DOHH2 (cell line): ENCODE data around the gene ABHD1.

Source experiments
- H3F3A ChIP-seq: fragments of 200-600 bp; sonication (generic), shearing (Covaris generic); 2 replicates; pipeline ENCODE4 v1.6.0; 2016; ENCODE audit warnings: antibody characterized with exemption, mild to moderate bottlenecking; ENCODE audit not compliant: control insufficient read depth, insufficient read depth
- H3K27ac ChIP-seq: fragments of 200-600 bp; sonication (generic); 2 replicates; pipeline ENCODE4 v1.5.1; 2014; ENCODE audit warnings: low read depth, mild to moderate bottlenecking, low read length, moderate library complexity
- H3K27me3 ChIP-seq: fragments of 200-600 bp; sonication (generic); 2 replicates; pipeline ENCODE4 v1.6.1; 2014; ENCODE audit warnings: mild to moderate bottlenecking, low read length, mixed read lengths; ENCODE audit not compliant: control insufficient read depth
- H3K36me3 ChIP-seq: fragments of 200-600 bp; sonication (generic); 2 replicates; pipeline ENCODE4 v1.6.1; 2014; ENCODE audit warnings: mild to moderate bottlenecking, low read length, moderate library complexity, mixed read lengths; ENCODE audit not compliant: control insufficient read depth
- H3K4me1 ChIP-seq: fragments of 200-600 bp; sonication (generic); 2 replicates; pipeline ENCODE4 v1.6.1; 2014; ENCODE audit warnings: mild to moderate bottlenecking, low read length, mixed read lengths; ENCODE audit not compliant: control insufficient read depth
- H3K4me2 ChIP-seq: fragments of 200-600 bp; sonication (generic); 2 replicates; pipeline ENCODE4 v1.6.0; 2014; ENCODE audit warnings: mild to moderate bottlenecking, low read length, moderate library complexity
- H3K4me3 ChIP-seq: fragments of 200-600 bp; sonication (generic); 2 replicates; pipeline ENCODE4 v1.5.1; 2014; ENCODE audit warnings: mild to moderate bottlenecking, low read length, mixed read lengths
- H3K79me2 ChIP-seq: fragments of 200-600 bp; sonication (generic); 2 replicates; pipeline ENCODE4 v1.6.1; 2014; ENCODE audit warnings: mild to moderate bottlenecking, low read length, mixed read lengths; ENCODE audit not compliant: control insufficient read depth
- H3K9me2 ChIP-seq: fragments of 200-600 bp; sonication (generic); replicated peaks from 2 replicates; pipeline ENCODE4 v1.6.1; 2014; ENCODE audit warnings: mild to moderate bottlenecking, low read length, mixed read lengths; ENCODE audit not compliant: control insufficient read depth
- H3K9me3 ChIP-seq: fragments of 200-600 bp; sonication (generic); 2 replicates; pipeline ENCODE4 v1.6.1; 2014; ENCODE audit warnings: antibody characterized with exemption, low read length, mixed read lengths; ENCODE audit not compliant: control insufficient read depth, insufficient read depth
- H4K20me1 ChIP-seq: fragments of 200-600 bp; sonication (generic); 2 replicates; pipeline ENCODE4 v1.6.0; 2014; ENCODE audit warnings: low read depth, mild to moderate bottlenecking, antibody characterized with exemption, low read length, moderate library complexity; ENCODE audit not compliant: control insufficient read depth, insufficient read depth
- EZH2phosphoT487 ChIP-seq: fragments of 200-600 bp; sonication (generic); IDR thresholded peaks from 2 replicates; pipeline ENCODE4 v1.6.1; 2017; ENCODE audit warnings: borderline replicate concordance, mild to moderate bottlenecking, antibody characterized with exemption, low read length, moderate library complexity, mixed read lengths
- TF ChIP-seq, protein P1 (sequence below): fragments of 200-600 bp; sonication (generic); IDR thresholded peaks from one replicate; pipeline ENCODE4 v1.5.1; 2014; ENCODE audit warnings: antibody characterized with exemption, mild to moderate bottlenecking, low read depth, low read length; ENCODE audit not compliant: poor library complexity, severe bottlenecking

ABHD1 gene

DNA sequence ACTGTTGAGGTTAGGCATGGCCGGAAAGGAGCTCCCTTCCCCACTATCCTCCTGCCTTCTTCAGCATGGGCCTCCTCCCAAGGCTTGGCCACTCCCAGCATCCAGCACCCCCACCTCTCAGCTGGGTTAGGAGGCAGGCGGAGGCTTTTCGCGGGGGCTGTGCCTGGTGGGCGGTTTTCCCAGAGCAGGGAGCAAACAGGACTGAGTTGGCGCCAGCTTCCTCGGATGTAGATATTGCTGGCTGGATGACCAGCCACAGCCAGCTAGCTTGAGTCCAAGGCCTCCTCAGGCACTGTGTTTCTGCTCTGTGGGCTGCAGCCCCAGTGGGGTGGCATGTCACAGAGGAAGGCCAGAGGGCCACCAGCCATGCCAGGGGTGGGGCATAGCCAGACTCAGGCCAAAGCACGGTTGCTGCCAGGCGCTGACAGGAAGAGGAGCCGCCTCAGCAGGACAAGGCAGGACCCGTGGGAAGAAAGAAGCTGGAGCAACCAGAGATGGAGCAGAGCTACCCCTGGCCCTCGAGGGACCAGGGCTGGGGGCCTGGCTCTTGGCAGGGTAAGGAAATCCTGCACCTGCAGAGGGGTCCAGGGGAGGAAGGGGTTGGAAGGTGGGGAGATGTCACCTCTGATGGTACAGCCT, 25.3 kb downstream of the ABHD1 start, which contains the start of gene TCF23:
TSS of gene TCF23 (plus strand) at position 204 of the 639 bp plus-strand sequence. CDS start at position 334, 130 bp downstream.
- Histone ChIP-seq H3K36me3 (no peaks in the 10 kb centered on the region), H3F3A (no peaks in the 10 kb centered on the region), H4K20me1 (no peaks in the 10 kb centered on the region), H3K9me2 (no peaks in the 10 kb centered on the region), H3K27me3 (peaks cover 4% of the 10 kb centered on the region; the same call in 1 of the 2 replicates), H3K79me2 (no peaks in the 10 kb centered on the region), H3K4me3 (no peak within 1 kb of the TSS), H3K27ac (no peak within 1 kb of the TSS), H3K4me2 (no peak within 1 kb of the TSS), H3K4me1 (no peaks in the 10 kb centered on the region), H3K9me3 (no peaks in the 10 kb centered on the region)
- TF ChIP-seq, protein P1, sequence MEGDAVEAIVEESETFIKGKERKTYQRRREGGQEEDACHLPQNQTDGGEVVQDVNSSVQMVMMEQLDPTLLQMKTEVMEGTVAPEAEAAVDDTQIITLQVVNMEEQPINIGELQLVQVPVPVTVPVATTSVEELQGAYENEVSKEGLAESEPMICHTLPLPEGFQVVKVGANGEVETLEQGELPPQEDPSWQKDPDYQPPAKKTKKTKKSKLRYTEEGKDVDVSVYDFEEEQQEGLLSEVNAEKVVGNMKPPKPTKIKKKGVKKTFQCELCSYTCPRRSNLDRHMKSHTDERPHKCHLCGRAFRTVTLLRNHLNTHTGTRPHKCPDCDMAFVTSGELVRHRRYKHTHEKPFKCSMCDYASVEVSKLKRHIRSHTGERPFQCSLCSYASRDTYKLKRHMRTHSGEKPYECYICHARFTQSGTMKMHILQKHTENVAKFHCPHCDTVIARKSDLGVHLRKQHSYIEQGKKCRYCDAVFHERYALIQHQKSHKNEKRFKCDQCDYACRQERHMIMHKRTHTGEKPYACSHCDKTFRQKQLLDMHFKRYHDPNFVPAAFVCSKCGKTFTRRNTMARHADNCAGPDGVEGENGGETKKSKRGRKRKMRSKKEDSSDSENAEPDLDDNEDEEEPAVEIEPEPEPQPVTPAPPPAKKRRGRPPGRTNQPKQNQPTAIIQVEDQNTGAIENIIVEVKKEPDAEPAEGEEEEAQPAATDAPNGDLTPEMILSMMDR: no peak
- TF ChIP-seq EZH2phosphoT487: no peak

DNA sequence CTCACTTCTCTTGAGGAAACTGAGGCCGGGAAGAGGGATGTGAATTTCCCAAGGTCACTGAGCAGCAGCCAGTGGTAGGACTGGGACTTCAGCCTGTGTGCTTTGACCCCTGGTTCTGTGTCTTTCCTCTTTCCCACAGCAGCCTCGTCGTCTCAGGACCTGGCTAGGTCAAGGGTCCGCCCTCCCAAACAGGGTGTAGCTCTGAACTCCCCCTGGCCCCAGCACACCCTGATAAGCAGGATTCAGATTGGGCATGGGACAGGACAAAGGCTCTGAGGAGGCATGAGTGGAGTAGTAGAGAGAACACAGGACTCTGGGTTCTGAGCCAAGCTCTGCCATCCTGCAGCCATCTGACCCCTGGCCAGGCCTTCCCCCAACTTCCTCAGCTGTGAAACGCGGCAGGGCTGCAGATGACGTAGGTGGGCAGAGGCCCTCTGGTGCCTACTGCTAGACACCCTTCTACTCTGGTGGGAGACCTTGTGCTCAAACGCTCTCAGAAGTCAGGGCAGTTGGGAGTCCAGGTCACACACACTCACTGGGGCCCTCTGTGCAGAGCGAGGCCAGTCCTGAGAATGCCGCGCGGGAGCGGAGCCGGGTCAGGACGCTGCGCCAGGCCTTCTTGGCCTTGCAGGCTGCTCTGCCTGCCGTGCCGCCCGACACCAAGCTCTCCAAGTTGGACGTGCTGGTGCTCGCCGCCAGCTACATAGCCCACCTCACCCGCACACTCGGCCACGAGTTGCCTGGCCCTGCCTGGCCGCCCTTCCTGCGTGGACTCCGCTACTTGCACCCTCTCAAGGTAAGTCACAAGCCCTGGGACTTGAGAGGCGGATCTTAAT, 26.2 kb downstream of the ABHD1 start:
- Histone ChIP-seq H3K4me3 (no peak overlapping the region), H3K9me3 (no peaks in the 10 kb centered on the region), H3K27ac (no peak overlapping the region), H3K27me3 (peaks cover 4% of the 10 kb centered on the region; the same call in 1 of the 2 replicates), H3F3A (no peaks in the 10 kb centered on the region), H3K4me2 (no peak overlapping the region), H3K4me1 (no peaks in the 10 kb centered on the region), H3K9me2 (no peaks in the 10 kb centered on the region), H3K79me2 (no peaks in the 10 kb centered on the region), H3K36me3 (no peaks in the 10 kb centered on the region), H4K20me1 (no peaks in the 10 kb centered on the region)
- no peak for TF ChIP-seq EZH2phosphoT487
- TF ChIP-seq, protein P1: no peak

DNA sequence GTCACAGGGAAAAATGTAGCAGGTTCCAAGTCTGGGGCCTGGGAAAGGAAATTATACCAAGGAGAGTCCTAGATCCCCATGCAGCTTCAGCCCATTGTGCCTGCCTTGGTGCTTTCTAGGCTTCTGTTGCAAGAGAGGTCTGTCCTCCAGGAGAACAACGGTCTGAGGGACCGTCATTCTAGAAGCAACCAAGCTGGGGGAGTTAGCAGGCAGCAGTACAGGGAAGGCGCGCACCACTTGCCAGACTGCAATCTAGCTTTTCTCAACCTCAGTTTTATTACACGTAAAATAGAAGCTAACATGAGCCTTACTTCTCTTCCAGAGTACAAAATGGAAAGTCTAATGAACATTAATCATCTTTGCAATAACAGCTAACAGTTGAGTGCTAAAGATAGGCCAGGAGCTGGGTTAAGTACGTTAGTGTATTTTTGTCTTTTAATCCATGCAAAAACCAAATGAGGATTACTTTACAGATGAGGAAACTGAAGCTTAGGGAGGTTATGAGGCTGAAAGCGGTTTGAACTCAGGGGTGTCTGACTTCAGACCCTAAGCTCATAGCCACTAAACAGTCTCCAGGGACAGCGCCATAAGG, 27.1 kb downstream of the ABHD1 start:
- Histone ChIP-seq H3K9me3 (no peaks in the 10 kb centered on the region), H3K27me3 (peaks cover under 1% of the 10 kb centered on the region; the same call in 1 of the 2 replicates), H3K9me2 (no peaks in the 10 kb centered on the region), H3K4me2 (no peak overlapping the region), H3K36me3 (no peaks in the 10 kb centered on the region), H3K4me3 (no peak overlapping the region), H3K27ac (no peak overlapping the region), H3K4me1 (no peaks in the 10 kb centered on the region), H4K20me1 (no peaks in the 10 kb centered on the region), H3F3A (no peaks in the 10 kb centered on the region), H3K79me2 (no peaks in the 10 kb centered on the region)
- TF ChIP-seq, protein P1: no peak
- TF ChIP-seq EZH2phosphoT487: no peak
